ENCODE data around the gene ZNF749.

ZNF749 gene

DNA sequence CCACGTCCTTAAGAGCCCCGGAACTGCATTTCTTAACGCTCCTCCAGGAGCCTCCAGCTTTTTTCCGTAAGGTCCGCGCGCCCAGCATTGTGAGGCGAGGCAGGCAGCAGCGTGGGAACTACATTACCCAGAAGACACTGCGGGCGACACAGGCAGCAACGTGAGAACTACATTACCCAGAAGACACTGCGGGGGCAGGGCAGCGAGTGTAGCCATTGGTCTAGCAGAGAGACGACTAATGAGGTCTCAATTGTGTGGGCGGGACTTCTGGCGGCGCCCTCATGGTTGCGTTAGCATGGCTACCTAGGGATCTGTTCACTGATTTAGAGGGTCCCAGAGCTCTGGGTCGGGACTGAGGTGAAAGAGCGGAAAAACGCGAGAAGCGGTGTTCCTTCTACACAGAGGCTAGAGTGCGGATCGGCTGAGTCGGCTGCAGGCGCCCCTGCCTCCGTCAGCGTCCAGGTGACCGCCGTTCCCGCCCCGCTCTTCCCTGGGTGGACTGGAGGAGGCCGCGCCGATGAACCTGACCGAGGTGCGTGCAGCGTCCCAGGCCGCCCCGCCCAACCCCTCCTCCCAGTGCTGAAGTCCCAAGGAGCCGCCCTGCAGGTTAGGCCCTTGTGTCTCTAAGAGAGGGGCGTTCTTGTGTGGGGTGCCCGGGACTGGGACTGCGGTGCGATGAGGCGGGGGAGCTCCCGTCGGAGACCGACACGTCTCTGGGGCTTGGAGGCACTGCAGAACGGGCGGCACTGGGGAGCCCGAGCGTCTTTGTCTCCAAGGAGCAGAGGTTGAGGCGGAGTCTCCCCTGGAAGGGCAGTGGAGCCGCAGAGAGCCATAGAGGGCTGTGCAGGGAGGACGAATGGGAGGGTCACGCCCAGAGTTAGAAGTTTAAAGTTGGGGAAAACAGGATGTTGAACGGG is at the start of gene ZNF749:
Gene ZNF749, plus strand, starts transcription at position 264 of the 917 bp plus-strand sequence. Its CDS starts 254 bp downstream, at position 518.
- DNase-seq (ENCODE audit: low spot score), result peak; percentile 98

DNA sequence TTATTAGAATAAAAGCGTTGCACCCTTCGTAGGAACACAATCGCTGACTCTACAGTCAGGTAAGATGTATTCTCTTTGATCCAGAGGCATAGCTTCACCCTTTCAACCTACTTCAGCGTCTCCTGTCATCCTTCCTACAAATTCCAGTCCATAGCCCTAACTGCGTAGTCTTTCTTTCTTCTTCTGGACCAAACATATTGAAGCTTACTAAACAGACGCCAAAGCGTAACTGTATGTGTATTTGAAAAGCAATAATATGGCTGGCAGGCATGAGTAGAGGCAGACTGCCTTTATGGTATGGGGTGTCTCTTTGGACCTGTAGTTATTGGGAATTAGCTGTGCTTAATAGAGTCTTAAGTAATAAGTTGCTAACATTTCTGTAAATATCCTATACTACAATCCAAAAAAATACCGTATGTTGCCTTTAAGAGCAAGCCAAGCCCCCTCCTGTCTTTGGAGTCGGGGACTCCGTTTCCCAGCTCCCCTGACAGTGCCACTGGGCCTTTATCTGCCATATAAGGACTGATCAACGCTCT is 45.9 kb upstream of the ZNF749 start:
- no peak for DNase-seq (ENCODE audit: low spot score)

DNA sequence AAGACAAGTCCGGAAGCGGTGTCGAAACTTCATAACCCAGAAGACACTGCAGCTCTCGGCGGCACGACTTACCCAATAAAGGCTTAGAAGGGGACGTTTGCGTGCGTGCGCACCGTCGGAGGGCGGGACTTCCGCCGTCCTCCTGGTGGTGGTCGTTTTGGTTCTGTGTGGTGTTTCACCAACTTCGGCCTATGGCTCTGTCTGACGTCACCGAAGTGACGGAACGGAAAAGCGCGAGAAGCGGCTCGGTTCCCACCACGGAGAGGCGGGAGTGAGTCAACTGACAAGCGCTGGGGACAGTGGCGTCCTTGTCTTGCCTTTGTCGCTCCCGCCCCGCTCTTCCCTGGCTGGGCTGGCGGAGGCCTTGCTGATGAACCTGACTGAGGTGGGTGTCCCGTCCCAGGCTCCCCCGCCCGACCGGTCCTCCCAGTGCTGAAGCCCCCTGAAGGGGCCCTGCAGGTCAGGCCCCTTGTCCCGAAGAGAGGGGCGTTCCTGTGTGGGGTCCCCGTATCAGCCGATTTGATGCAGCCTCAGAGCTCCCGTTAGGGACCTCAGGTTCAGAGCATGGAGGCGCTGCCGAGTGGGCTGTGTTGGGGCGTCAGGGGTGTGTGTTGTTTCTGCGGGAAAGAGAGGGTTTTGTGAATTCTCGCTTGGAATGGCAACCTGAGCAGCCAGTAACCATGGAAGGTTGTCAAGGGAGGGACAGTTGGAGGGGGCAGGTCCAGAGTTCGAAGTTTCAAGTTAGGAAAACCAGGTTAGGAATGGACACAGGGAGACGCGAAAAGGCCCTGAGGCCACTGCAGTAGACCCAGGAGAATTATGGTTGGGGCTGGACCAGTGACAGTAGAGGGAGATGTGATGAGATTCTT is 45.2 kb upstream of the ZNF749 start, which contains the start of gene ZNF548:
Gene ZNF548, plus strand, starts transcription at position 125 of the 869 bp plus-strand sequence. Its CDS starts 246 bp downstream, at position 371.
- peak; percentile 97 for DNase-seq (ENCODE audit: low spot score)

DNA sequence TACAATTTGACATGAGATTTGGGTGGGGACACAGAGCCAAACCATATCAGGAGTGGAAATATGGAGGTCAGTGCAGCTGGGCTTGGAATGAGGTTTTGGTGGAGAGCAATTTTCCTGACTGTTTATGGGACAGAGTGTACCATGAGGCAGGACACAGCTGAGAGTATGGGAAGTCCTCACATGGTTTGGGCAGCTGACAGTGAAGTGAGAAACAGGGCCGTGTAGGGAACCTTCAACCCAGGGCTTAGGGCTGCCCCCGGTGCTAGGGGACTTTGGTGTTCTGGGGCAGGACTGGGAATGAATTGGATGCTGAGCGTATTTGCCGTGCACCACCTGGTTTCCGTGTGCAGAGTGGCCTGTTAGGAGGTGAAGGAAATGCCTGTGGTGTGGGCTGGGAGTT is 39.4 kb upstream of the ZNF749 start:
- no peak for DNase-seq (ENCODE audit: low spot score)

DNA sequence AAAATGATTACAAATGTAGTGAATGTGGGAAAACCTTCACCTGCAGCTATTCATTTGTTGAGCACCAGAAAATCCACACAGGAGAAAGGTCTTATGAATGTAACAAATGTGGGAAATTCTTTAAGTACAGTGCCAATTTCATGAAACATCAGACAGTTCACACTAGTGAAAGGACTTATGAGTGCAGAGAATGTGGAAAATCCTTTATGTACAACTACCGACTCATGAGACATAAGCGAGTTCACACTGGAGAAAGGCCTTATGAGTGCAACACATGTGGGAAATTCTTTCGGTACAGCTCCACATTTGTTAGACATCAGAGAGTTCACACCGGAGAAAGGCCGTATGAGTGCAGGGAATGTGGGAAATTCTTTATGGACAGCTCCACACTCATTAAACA is 36.3 kb upstream of the ZNF749 start:
- no peak for DNase-seq (ENCODE audit: low spot score)

DNA sequence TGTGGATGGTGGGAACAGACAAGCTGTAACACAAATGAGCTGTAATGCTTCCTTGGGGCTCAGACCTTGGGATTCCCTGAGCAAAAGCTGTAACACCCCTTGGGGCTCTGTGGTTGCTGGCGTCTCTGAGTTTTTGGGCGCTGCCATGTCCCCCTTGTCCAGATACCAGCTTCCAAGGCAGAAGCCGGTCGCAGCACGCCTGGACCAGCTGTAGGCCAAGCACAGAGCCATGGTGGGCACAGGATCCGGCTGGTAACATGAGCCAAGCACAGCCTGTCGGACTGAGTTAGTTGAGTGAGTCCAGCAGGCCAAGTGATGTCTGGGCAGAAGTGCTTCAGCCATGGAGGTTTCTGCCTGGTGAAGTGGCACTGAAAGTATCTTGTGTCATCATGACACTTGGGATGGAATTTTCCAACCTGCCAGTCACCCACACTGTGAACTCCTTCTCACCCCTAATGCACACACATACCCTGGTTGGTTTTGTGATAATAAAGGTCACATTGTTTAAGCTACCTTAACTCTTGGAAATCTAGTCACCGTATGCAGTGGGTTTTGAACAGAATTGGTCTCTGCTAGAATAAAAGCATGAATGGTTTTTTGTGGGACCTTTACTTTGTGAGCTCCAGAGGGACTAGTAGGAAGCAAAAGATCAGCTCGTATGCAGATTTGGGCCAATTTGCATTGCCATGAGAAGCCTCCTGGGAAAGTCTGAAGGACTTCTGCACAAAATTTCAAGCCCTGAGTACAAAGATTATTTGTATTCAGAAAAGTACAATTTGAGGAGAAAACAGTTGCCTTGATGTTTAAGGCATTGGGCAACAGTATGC is 31.2 kb upstream of the ZNF749 start:
- DNase-seq (ENCODE audit: low spot score), result no peak

DNA sequence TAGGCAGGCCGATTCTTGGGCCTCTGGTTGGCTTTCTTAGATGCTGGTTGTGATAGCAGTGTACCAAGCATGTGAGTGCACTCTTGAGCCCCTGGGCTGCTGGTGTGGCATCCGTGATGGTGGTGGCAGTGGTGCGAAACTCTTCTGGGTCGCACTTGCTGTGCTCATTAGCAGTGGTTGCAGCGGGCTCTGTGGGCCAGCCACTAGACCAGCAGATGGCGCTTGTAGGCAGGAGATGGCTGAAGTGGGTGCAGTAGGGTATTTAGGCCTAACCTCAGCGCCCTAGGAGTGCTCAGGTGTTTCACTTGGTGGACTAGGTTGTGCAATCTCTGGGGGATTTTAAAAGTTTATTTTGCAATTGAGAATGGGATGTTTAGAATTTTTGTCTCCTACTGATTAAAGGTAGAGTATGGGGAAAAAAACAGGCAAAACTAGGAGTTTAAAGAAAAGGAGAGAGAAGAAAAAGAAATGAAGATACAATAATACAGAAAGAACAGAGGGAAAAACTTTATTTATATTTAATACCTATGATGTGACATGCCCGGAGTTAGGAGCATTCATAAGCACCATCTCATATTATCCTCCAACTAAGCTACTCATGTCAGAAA is 28.5 kb upstream of the ZNF749 start:
- peak; percentile 75 for DNase-seq (ENCODE audit: low spot score)

DNA sequence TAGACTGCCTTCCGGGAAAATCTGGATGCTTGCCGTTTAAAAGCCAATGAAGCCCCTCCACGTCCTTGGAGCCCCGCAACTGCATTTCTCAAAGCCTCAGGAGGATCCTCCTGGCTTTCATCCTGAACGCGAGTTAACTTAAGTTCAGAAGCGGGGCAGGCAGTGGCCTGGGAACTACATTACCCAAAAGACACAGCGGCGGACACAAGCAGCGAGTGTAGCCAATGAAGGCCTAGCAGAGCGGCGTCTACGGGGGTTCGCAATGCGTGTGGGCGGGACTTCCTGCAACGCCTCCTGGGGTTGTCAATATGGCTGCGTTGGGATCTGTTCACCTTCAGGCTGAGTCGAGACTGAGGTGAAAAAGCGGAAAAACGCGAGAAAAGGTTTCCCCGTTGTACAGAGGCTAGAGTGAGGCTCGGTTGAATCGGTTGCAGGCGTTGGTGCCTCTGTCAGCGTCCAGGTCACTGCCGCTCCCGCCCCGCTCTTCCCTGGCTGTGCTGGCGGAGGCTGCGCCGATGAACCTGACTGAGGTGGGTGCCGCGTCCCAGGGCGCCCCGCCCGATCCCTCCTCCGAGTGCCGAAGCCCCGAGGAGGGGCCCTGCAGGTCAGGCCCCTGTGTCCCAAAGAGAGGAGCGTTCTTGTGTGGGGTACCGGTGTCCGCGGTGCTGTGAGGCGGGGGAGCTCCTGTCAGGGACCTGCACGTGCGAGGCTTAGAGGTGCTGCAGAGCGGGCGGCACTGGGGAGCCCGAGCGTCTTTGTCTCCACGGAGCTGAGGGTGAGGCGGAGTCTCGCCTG is 24.1 kb upstream of the ZNF749 start, which contains the start of gene ZNF17:
Gene ZNF17, plus strand, starts transcription at position 285 of the 795 bp plus-strand sequence. CDS start 2,455 bp downstream, outside the sequence.
- peak; percentile 96 for DNase-seq (ENCODE audit: low spot score)

DNA sequence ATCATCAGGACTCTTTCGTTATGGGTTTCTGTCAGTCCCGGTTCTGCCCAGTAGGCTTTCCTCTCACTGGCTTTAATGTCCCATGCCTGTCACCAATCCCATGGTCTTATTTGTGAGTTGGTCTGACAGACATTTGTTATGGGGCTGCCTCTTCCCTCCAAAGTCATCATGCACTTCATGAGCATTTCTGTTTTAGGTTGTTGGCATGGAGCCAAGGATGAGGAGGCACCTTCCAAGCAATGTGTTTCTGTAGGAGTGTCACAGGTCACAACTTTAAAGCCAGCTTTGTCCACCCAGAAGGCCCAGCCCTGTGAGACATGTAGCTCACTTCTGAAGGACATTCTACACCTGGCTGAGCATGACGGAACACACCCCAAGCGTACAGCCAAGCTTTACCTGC is 15.7 kb upstream of the ZNF749 start:
- DNase-seq (ENCODE audit: low spot score), result no peak

DNA sequence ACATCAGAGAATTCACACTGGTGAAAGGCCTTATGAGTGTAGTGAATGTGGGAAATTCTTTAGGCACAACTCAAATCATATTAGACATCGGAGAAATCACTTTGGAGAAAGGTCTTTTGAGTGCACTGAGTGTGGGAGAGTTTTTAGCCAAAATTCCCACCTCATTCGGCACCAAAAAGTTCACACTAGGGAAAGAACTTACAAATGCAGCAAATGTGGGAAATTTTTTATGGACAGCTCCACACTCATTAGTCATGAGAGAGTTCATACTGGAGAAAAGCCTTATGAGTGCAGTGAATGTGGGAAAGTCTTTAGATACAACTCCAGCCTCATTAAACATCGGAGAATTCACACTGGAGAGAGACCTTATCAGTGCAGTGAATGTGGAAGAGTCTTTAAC is 14.1 kb upstream of the ZNF749 start:
- no peak for DNase-seq (ENCODE audit: low spot score)

DNA sequence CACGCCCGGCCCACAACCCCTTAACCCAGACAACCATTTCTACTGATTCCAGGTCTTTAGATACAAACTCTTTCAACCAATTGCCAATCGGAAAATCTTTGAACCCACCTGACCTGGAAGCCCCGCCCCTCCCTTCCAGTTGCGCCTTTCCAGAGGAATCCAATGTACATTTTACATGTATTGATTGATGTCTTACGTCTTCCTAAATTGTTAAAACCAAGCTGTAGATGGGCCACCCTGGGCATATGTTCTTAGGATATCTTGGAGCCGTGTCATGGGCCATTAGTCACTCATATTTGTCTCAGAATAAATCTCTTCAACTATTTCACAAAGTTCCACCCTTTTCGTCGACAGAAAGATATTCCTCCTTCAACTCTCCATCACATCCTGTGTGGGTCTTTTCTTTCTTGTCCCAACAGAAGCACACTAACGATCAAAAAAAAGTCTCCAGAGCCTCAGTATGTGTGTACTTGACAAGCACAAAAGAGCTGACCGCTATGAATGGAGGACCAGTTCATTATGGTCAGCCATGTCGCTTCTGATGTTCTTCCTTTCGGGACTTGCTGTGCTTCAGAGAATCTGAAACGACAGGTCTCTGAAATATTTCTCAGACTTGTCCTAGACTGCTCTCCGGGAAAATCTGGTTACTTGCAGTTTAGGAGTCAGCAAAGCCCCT is 601 bp upstream of the ZNF749 start:
- DNase-seq (ENCODE audit: low spot score), result peak; percentile 17

DNA sequence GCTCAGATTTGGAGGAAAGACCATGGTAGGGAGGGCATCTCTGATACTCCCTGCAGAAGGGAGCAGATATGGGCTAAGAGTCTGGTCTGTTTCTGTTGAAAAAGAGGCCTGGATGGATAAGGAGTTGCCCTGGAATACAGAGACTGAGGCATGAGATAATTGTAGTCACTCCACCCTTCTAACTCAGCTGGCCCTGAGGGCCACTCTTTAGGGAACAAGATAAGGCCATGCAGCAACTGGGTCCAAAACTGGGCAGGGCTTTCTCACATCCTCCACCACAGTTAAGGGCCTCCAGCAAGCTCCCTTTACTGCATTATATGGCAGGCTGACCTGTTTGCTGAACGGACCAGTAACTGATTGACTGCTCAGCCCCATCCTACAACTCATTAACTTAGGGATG is 1.3 kb downstream of the ZNF749 start:
- no peak for DNase-seq (ENCODE audit: low spot score)

DNA sequence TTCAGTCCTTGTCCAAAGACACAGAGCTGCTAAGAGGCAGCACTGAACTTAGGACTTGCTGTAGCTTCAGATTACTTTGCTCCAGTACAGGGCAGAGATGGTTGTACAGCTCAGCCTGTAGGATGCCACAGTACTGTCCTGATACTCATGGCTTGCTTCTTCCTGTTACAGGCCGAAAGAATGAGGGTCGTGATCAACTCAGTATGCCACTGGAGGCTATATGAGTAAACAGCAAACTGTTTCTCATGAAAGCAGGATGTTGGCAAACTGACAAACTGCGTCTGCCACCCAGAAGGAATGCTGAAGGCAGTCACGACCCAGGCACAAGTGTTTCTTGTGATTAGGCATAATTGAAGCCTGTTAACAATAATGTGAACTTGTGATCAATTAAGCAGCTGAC is 2.8 kb downstream of the ZNF749 start:
- DNase-seq (ENCODE audit: low spot score), result no peak

DNA sequence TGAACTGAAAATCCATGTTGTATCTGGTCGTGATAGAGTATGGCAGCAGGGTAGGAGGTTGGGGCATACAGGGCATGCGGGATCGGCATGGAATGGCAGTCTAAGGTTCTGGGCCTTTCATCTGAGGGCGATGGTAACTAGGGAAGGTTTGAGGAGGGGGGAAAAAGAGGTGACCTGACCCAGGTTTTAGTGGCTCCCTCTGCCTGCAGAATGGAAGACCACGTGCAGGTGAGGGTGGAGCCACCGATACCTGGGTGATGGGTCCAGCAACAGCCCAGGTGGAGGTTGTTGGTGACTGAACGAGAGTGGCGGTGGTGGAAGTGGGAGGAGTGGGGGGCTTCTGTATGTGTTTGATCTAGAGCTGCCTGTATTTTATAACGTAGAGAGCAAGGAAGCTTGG is 3.8 kb downstream of the ZNF749 start:
- no peak for DNase-seq (ENCODE audit: low spot score)

DNA sequence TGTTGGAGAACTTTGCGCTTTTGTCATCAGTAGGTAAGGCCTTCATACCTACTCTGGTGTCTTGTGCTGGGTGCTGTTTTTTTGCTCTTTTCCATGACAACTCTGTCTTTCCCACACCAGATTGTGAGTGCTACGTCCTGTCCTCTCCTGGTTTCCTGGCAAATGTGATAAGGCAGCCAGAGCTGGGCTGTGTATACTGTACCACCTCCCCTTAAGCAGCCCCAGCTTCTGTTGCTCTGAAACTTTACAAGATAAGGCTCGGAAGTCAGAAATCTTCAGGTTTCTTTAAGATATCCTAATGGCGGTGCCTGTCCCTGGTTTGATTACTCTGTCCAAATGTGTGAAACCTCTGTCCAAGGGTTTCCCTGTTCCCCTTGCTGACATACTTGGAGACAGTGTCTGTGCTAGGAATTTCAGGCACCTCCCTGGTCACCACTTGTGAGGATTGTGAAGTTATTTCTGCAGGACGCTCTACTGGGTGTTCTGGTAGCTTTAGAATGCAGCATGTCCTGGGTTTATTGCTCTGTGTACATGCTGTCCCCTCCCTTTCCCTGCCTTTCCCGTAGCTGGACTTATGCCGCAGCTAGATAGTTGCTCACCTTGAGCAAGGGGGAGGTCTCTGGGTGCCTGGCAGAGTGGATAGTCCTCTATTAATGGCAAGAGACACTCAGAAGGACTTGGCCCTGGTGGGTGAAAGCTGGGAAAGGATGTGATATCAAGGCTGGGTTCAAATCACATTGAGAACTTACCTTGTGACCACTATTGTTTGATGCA is 7.0 kb downstream of the ZNF749 start:
- no peak for DNase-seq (ENCODE audit: low spot score)

DNA sequence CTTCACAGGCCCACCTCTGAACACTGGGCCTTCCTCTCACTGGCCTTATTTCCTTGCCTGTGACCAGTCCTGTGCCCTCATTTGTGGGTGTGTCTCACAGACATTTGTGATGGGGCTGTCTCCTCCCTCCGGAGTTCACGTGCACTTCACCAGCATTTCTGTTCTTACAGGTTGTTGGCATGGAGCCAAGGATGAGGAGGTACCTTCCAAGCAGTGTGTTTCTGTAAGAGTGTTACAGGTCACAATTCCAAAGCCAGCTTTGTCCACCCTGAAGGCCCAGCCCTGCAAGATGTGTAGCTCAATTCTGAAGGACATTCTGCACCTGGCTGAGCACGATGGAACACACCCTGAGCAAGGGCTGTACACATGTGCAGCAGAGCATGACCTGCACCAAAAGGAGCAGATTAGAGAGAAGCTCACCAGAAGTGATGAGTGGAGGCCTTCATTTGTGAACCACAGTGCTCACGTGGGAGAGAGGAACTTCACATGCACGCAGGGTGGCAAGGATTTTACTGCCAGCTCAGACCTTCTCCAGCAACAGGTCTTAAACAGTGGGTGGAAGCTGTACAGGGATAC is 8.1 kb downstream of the ZNF749 start:
- no peak for DNase-seq (ENCODE audit: low spot score)

DNA sequence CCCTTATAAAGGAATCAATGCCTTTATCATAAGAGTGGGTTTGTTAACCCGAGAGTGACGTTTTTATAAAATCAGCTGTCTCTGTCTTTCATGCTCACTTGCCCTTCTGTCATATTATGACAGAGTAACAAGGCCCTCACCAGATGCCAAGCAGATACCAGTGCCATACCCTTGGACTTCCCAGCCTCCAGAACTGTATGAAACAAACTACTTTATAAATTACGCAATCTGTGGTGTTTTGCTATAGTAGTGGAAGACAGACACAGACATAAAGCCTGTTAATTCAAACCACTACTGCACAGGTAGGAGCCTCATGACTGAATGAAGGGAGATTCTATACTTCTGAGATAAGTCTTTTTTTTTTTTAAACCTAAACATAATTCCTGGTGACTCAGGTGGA is 17.2 kb downstream of the ZNF749 start:
- DNase-seq (ENCODE audit: low spot score), result no peak

DNA sequence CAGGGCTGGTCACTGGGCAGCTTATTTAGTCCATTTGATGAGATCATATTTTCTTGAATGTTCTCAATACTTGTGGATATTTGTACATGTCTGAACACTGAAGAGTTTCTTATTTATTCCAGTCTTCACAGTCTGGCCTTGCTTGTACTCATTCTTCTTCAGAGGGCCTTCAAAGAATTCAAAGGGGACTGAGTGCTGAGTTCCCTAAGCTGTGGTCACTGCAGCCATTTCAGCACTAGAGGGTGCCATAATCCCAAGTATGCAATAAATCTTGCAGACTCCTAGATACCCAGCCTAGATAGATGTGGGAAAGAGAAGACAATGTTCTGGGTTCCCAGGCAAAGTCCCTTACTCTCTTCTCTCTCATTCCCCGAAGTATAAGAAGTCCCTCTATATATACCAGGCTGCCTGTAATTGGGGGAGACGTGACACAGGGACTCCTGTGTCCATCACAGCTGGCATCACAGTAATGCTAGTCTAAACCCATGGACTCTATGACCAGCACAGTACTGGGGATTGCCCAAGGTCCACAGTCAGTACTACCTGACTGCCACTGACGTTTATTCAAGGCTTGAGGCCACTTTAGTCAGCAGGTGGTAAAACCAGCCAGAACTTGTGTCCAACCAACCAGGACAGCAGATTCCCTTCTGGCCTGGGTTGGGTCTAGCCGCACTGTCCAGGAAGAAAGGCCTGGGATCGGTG is 30.7 kb downstream of the ZNF749 start:
- DNase-seq (ENCODE audit: low spot score), result peak; percentile 35
